ENCODE results near the gene CASS4.
A peak's percentile ranks its signal among the peaks of the same experiment; 100 is the strongest.
"Not testable (repeated sequence)": the region's sequence is repeated elsewhere in the genome, so short reads cannot be mapped to it uniquely, and the experiment has no call there.

Gene CASS4

GRCh38 chr20:56383334-56383733 lies 28.7 kb upstream of the CASS4 start:
- H3K36me3 Mint-ChIP-seq (ENCODE audit: low read depth) = peaks cover 69% of the 10 kb centered on the region
- H3K27ac Mint-ChIP-seq = no peak overlapping the region
- H3K27me3 Mint-ChIP-seq (ENCODE audit: low read depth) = no peaks in the 10 kb centered on the region
- H3K4me1 Mint-ChIP-seq (ENCODE audit: low read depth) = peaks cover 39% of the 10 kb centered on the region
- H3K9me3 Mint-ChIP-seq = no peaks in the 10 kb centered on the region
- no peak overlapping the region for H3K4me3 Mint-ChIP-seq
- DNase-seq (ENCODE audit: low spot score) = no peak

- H3K9me3 Mint-ChIP-seq = no peaks in the 10 kb centered on the region
- H3K4me3 Mint-ChIP-seq = no peak overlapping the region
- H3K36me3 Mint-ChIP-seq (ENCODE audit: low read depth) = peaks cover 71% of the 10 kb centered on the region
- H3K27ac Mint-ChIP-seq = peak overlapping the region; percentile 36
- peaks cover 43% of the 10 kb centered on the region for H3K4me1 Mint-ChIP-seq (ENCODE audit: low read depth)
- H3K27me3 Mint-ChIP-seq (ENCODE audit: low read depth) = no peaks in the 10 kb centered on the region
- no peak for DNase-seq (ENCODE audit: low spot score)
Measured at GRCh38 chr20:56385130-56385529, 26.9 kb upstream of the CASS4 start.

GRCh38 chr20:56386219-56386618 lies 25.8 kb upstream of the CASS4 start:
- peaks cover 46% of the 10 kb centered on the region for H3K4me1 Mint-ChIP-seq (ENCODE audit: low read depth)
- H3K36me3 Mint-ChIP-seq (ENCODE audit: low read depth) = peaks cover 68% of the 10 kb centered on the region
- H3K9me3 Mint-ChIP-seq = no peaks in the 10 kb centered on the region
- peak overlapping the region; percentile 42 for H3K27ac Mint-ChIP-seq
- no peaks in the 10 kb centered on the region for H3K27me3 Mint-ChIP-seq (ENCODE audit: low read depth)
- no peak for DNase-seq (ENCODE audit: low spot score)
- H3K4me3 Mint-ChIP-seq = no peak overlapping the region

GRCh38 chr20:56388882-56389281 lies 23.2 kb upstream of the CASS4 start:
- Mint-ChIP-seq H3K4me1 (ENCODE audit: low read depth) (peaks cover 39% of the 10 kb centered on the region), H3K27me3 (ENCODE audit: low read depth) (no peaks in the 10 kb centered on the region), H3K36me3 (ENCODE audit: low read depth) (peaks cover 59% of the 10 kb centered on the region), H3K27ac (peak overlapping the region; percentile 3), H3K4me3 (no peak overlapping the region), H3K9me3 (no peaks in the 10 kb centered on the region)
- no peak for DNase-seq (ENCODE audit: low spot score)

- Mint-ChIP-seq H3K36me3 (ENCODE audit: low read depth) (peaks cover 56% of the 10 kb centered on the region), H3K27ac (peak overlapping the region; percentile 43), H3K4me1 (ENCODE audit: low read depth) (peaks cover 38% of the 10 kb centered on the region), H3K27me3 (ENCODE audit: low read depth) (no peaks in the 10 kb centered on the region), H3K9me3 (no peaks in the 10 kb centered on the region), H3K4me3 (no peak overlapping the region)
- DNase-seq (ENCODE audit: low spot score) = no peak
Measured at GRCh38 chr20:56389807-56390206, 22.3 kb upstream of the CASS4 start.

GRCh38 chr20:56390396-56390795 lies 21.7 kb upstream of the CASS4 start:
- H3K9me3 Mint-ChIP-seq; H3K4me3 Mint-ChIP-seq; H3K27ac Mint-ChIP-seq; DNase-seq (ENCODE audit: low spot score); H3K27me3 Mint-ChIP-seq (ENCODE audit: low read depth): not testable (repeated sequence)
- peaks cover 40% of the 10 kb centered on the region for H3K4me1 Mint-ChIP-seq (ENCODE audit: low read depth)
- peaks cover 56% of the 10 kb centered on the region for H3K36me3 Mint-ChIP-seq (ENCODE audit: low read depth)

GRCh38 chr20:56391037-56391436 lies 21.0 kb upstream of the CASS4 start:
- no peak for DNase-seq (ENCODE audit: low spot score)
- H3K9me3 Mint-ChIP-seq = no peaks in the 10 kb centered on the region
- H3K4me3 Mint-ChIP-seq = no peak overlapping the region
- no peaks in the 10 kb centered on the region for H3K27me3 Mint-ChIP-seq (ENCODE audit: low read depth)
- no peak overlapping the region for H3K27ac Mint-ChIP-seq
- peaks cover 39% of the 10 kb centered on the region for H3K4me1 Mint-ChIP-seq (ENCODE audit: low read depth)
- peaks cover 58% of the 10 kb centered on the region for H3K36me3 Mint-ChIP-seq (ENCODE audit: low read depth)

- H3K9me3 Mint-ChIP-seq = no peaks in the 10 kb centered on the region
- peak; percentile 20 for DNase-seq (ENCODE audit: low spot score)
- no peaks in the 10 kb centered on the region for H3K27me3 Mint-ChIP-seq (ENCODE audit: low read depth)
- peaks cover 54% of the 10 kb centered on the region for H3K36me3 Mint-ChIP-seq (ENCODE audit: low read depth)
- H3K4me3 Mint-ChIP-seq = no peak overlapping the region
- H3K4me1 Mint-ChIP-seq (ENCODE audit: low read depth) = peaks cover 36% of the 10 kb centered on the region
- no peak overlapping the region for H3K27ac Mint-ChIP-seq
Measured at GRCh38 chr20:56391596-56392131, 20.4 kb upstream of the CASS4 start.

GRCh38 chr20:56392132-56392880 lies 19.8 kb upstream of the CASS4 start, which contains the start of the genes AURKA and CSTF1:
AURKA (minus strand) TSS chr20:56392215; CDS start chr20:56388197, 4,018 bp downstream.
CSTF1 (plus strand) TSS chr20:56392645; CDS start chr20:56395553, 2,908 bp downstream.
- H3K27ac Mint-ChIP-seq = no peak within 1 kb of the TSS
- peaks cover 59% of the 10 kb centered on the region for H3K36me3 Mint-ChIP-seq (ENCODE audit: low read depth)
- peak; percentile 100 for DNase-seq (ENCODE audit: low spot score)
- H3K9me3 Mint-ChIP-seq = no peaks in the 10 kb centered on the region
- H3K4me1 Mint-ChIP-seq (ENCODE audit: low read depth) = peaks cover 36% of the 10 kb centered on the region
- H3K27me3 Mint-ChIP-seq (ENCODE audit: low read depth) = no peaks in the 10 kb centered on the region
- H3K4me3 Mint-ChIP-seq = no peak within 1 kb of the TSS

- peaks cover 36% of the 10 kb centered on the region for H3K4me1 Mint-ChIP-seq (ENCODE audit: low read depth)
- no peaks in the 10 kb centered on the region for H3K9me3 Mint-ChIP-seq
- H3K27ac Mint-ChIP-seq = no peak overlapping the region
- no peak for DNase-seq (ENCODE audit: low spot score)
- H3K4me3 Mint-ChIP-seq = no peak overlapping the region
- peaks cover 61% of the 10 kb centered on the region for H3K36me3 Mint-ChIP-seq (ENCODE audit: low read depth)
- no peaks in the 10 kb centered on the region for H3K27me3 Mint-ChIP-seq (ENCODE audit: low read depth)
Measured at GRCh38 chr20:56392881-56393482, 19.1 kb upstream of the CASS4 start.

- peaks cover 60% of the 10 kb centered on the region for H3K36me3 Mint-ChIP-seq (ENCODE audit: low read depth)
- no peak overlapping the region for H3K4me3 Mint-ChIP-seq
- no peak for DNase-seq (ENCODE audit: low spot score)
- H3K9me3 Mint-ChIP-seq = no peaks in the 10 kb centered on the region
- no peaks in the 10 kb centered on the region for H3K27me3 Mint-ChIP-seq (ENCODE audit: low read depth)
- peaks cover 36% of the 10 kb centered on the region for H3K4me1 Mint-ChIP-seq (ENCODE audit: low read depth)
- H3K27ac Mint-ChIP-seq = no peak overlapping the region
Measured at GRCh38 chr20:56393653-56394052, 18.4 kb upstream of the CASS4 start.

GRCh38 chr20:56395166-56395565 lies 16.9 kb upstream of the CASS4 start:
- no peak overlapping the region for H3K4me3 Mint-ChIP-seq
- H3K27me3 Mint-ChIP-seq (ENCODE audit: low read depth) = no peaks in the 10 kb centered on the region
- peaks cover 59% of the 10 kb centered on the region for H3K36me3 Mint-ChIP-seq (ENCODE audit: low read depth)
- no peaks in the 10 kb centered on the region for H3K9me3 Mint-ChIP-seq
- peaks cover 26% of the 10 kb centered on the region for H3K4me1 Mint-ChIP-seq (ENCODE audit: low read depth)
- H3K27ac Mint-ChIP-seq = no peak overlapping the region
- DNase-seq (ENCODE audit: low spot score) = no peak

GRCh38 chr20:56400001-56400640 lies 11.9 kb upstream of the CASS4 start:
- peaks cover 10% of the 10 kb centered on the region for H3K4me1 Mint-ChIP-seq (ENCODE audit: low read depth)
- H3K36me3 Mint-ChIP-seq (ENCODE audit: low read depth) = peaks cover 75% of the 10 kb centered on the region
- peak overlapping the region; percentile 62 for H3K27ac Mint-ChIP-seq
- no peaks in the 10 kb centered on the region for H3K9me3 Mint-ChIP-seq
- H3K4me3 Mint-ChIP-seq = no peak overlapping the region
- DNase-seq (ENCODE audit: low spot score) = peak; percentile 39
- H3K27me3 Mint-ChIP-seq (ENCODE audit: low read depth) = no peaks in the 10 kb centered on the region

GRCh38 chr20:56403465-56403864 lies 8.6 kb upstream of the CASS4 start:
- no peak for DNase-seq (ENCODE audit: low spot score)
- H3K4me3 Mint-ChIP-seq = no peak overlapping the region
- H3K27ac Mint-ChIP-seq = no peak overlapping the region
- no peaks in the 10 kb centered on the region for H3K9me3 Mint-ChIP-seq
- peaks cover 9% of the 10 kb centered on the region for H3K4me1 Mint-ChIP-seq (ENCODE audit: low read depth)
- H3K36me3 Mint-ChIP-seq (ENCODE audit: low read depth) = peaks cover 69% of the 10 kb centered on the region
- H3K27me3 Mint-ChIP-seq (ENCODE audit: low read depth) = no peaks in the 10 kb centered on the region
